ENCODE results near the gene NKAIN1.
"Not testable (repeated sequence)": the region's sequence is repeated elsewhere in the genome, so short reads cannot be mapped to it uniquely, and the experiment has no call there.

NKAIN1 gene

DNA sequence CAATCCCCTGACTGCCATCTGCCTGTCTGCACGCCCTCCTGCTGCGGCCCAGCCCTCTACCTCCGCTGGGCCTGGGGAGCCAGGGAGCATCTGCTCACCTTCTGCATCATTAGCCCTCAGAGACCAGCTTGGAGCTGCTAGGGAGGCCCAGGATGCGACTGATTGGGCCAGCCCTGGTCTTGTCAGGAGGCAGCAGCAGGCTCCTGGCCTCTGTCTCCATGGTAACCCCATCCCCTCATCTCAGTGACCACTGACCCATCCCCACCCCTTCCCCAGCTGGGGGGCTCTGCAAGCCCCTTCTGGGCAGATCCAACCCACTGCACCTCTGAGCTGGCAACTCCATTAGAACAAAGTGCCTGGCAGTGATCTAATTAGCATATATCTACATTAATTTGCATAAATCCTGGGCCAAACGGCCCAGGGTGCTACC is 37.7 kb downstream of the NKAIN1 start:
- TF ChIP-seq, protein P1, sequence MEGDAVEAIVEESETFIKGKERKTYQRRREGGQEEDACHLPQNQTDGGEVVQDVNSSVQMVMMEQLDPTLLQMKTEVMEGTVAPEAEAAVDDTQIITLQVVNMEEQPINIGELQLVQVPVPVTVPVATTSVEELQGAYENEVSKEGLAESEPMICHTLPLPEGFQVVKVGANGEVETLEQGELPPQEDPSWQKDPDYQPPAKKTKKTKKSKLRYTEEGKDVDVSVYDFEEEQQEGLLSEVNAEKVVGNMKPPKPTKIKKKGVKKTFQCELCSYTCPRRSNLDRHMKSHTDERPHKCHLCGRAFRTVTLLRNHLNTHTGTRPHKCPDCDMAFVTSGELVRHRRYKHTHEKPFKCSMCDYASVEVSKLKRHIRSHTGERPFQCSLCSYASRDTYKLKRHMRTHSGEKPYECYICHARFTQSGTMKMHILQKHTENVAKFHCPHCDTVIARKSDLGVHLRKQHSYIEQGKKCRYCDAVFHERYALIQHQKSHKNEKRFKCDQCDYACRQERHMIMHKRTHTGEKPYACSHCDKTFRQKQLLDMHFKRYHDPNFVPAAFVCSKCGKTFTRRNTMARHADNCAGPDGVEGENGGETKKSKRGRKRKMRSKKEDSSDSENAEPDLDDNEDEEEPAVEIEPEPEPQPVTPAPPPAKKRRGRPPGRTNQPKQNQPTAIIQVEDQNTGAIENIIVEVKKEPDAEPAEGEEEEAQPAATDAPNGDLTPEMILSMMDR (conservative IDR thresholded peaks at IDR 0.05; ENCODE audit: control insufficient read depth, insufficient read depth, low read depth, low read length) = no peak
- H3K4me3 ChIP-seq (ENCODE audit: control insufficient read depth, low read depth, low read length) = no peak overlapping the region
- no peak for DNase-seq (ENCODE audit: low read depth)

DNA sequence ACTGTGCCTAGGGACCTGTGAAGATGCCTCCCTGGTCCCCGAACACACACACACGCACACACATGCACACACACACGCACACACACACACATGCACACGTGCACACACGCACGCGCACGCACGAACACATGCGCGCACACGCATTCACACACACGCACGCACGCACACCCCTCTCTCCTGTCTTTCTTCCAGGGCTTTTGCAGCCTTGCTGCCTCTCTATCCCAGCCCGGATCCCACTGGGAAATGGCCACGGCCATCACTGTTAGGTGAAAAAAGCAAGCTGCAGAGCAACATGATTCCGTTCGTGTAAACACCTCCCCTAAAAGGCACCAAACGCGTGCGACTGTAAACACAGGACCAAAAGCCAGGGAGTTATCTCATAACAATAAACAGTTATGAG is 39.7 kb downstream of the NKAIN1 start:
- TF ChIP-seq, protein P1 (conservative IDR thresholded peaks at IDR 0.05; ENCODE audit: control insufficient read depth, insufficient read depth, low read depth, low read length) = no peak
- DNase-seq (ENCODE audit: low read depth) = no peak
- no peak overlapping the region for H3K4me3 ChIP-seq (ENCODE audit: control insufficient read depth, low read depth, low read length)

DNA sequence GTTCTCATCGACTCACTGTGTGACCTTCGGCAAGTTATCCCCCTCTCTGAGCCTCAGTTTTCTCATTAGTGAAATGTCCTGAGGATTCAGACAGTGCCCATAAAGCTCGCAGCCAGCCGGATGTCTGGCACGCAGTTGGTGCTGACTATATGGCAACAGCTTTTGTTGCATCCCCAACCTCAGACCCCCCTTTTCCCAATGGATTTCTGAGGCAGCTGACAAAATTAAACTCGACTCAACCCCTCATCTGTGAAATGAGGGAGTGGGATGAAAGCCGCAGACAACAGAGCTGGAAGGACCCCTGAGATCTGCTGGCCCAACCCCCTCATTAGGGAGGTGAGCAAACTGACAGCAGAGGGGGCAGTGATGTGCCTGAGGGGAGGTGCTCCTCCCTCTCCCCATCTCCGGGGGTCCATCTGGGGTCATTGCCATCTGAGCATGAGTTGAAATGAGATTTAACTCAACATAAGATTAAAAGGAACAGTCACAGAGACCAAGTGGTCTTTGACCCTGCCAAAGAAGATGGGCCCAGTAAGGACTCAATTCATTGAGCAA is 40.4 kb downstream of the NKAIN1 start:
- DNase-seq (ENCODE audit: low read depth) = no peak
- H3K4me3 ChIP-seq (ENCODE audit: control insufficient read depth, low read depth, low read length) = no peak overlapping the region
- TF ChIP-seq, protein P1 (conservative IDR thresholded peaks at IDR 0.05; ENCODE audit: control insufficient read depth, insufficient read depth, low read depth, low read length) = no peak

DNA sequence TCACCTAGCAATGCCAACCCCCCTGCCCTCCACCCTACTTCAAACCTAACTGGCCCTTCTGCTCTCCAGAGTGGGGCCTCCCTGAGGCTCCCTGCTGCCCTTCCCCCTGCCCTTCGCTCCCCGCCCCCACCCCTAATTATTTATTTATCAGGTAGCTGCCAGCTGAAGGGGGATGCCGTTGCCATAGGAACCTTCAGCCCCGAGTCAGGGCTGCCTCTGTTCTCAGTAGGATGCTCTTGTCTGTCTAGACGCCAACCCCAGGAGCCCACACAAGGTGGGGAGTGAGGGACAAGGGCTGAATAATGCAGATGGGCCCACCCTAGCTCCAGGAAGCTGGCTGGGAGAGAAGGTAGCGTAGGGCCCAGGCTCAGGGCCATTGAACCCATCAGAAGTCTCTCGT is 41.1 kb downstream of the NKAIN1 start:
- no peak for DNase-seq (ENCODE audit: low read depth)
- H3K4me3 ChIP-seq (ENCODE audit: control insufficient read depth, low read depth, low read length) = no peak overlapping the region
- TF ChIP-seq, protein P1 (conservative IDR thresholded peaks at IDR 0.05; ENCODE audit: control insufficient read depth, insufficient read depth, low read depth, low read length) = no peak

DNA sequence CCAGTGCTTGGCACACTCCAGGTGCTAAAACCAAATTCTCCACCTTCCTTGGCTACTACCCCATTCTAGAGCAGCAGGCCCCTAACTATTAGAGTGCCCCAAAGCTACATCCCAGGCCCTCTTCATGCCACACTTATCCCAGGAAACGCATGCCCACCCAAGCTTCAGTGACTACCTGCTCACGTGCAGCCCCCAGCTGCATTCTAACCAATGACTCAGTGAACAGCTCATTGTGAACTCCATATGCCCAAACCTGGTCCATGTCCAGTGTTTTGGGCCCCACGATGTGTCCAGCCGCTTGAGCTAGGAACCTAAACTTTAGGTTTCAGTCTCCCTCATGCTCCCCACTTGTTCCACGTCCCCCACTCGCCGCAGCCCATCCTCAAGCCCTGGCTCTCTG is 41.5 kb downstream of the NKAIN1 start:
- TF ChIP-seq, protein P1 (conservative IDR thresholded peaks at IDR 0.05; ENCODE audit: control insufficient read depth, insufficient read depth, low read depth, low read length) = no peak
- DNase-seq (ENCODE audit: low read depth) = peak; percentile 38
- H3K4me3 ChIP-seq (ENCODE audit: control insufficient read depth, low read depth, low read length) = no peak overlapping the region

DNA sequence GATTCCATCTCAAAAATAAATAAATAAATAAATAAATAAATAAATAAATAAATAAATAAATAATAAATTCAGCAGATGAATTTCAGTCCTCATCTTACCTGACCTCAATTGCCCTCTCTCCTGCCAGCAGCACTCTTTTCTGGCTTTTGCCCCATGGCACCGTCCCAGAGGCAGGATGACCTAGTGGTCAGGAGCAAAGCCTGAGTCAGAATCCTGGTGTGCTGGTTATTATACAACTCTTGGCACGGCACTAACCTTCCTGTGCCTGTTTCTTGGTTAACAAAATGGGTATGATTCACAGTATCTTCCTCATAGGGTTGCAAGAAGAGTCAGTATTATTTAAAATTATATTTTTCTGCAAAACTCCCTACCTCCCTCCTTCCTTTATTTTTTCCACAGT is 43.0 kb downstream of the NKAIN1 start:
- TF ChIP-seq, protein P1 (conservative IDR thresholded peaks at IDR 0.05; ENCODE audit: control insufficient read depth, insufficient read depth, low read depth, low read length) = no peak
- DNase-seq (ENCODE audit: low read depth) = peak; percentile 95
- H3K4me3 ChIP-seq (ENCODE audit: control insufficient read depth, low read depth, low read length) = no peak overlapping the region

DNA sequence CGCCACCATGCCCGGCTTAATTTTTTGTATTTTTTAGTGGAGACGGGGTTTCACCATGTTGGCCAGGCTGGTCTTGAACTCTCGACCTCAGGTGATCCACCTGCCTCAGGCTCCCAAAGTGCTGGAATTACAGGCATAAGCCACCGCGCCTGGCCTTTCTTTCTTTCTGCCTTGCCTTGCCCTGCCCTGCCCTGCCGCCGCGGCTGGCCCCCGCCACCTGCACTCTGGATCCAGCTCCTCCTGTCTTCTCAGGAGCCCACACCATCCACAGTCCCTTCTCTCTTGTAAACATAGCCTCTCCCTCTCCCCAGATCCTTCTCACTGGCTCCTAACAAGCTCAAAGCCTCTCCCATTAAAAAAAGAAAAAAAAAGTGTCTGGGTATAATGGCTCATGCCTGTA is 44.4 kb downstream of the NKAIN1 start:
- DNase-seq (ENCODE audit: low read depth); H3K4me3 ChIP-seq (ENCODE audit: control insufficient read depth, low read depth, low read length): not testable (repeated sequence)
